NCI-H446 (cell line): ENCODE data around the gene GNG13.
"Not testable (repeated sequence)": the region's sequence is repeated elsewhere in the genome, so short reads cannot be mapped to it uniquely, and the experiment has no call there.

Experiments
- DNase-seq, 2 experiments: peaks; one replicate each; lab custom pipeline; 2025; lab: John Stamatoyannopoulos, UW

The GNG13 gene

DNA sequence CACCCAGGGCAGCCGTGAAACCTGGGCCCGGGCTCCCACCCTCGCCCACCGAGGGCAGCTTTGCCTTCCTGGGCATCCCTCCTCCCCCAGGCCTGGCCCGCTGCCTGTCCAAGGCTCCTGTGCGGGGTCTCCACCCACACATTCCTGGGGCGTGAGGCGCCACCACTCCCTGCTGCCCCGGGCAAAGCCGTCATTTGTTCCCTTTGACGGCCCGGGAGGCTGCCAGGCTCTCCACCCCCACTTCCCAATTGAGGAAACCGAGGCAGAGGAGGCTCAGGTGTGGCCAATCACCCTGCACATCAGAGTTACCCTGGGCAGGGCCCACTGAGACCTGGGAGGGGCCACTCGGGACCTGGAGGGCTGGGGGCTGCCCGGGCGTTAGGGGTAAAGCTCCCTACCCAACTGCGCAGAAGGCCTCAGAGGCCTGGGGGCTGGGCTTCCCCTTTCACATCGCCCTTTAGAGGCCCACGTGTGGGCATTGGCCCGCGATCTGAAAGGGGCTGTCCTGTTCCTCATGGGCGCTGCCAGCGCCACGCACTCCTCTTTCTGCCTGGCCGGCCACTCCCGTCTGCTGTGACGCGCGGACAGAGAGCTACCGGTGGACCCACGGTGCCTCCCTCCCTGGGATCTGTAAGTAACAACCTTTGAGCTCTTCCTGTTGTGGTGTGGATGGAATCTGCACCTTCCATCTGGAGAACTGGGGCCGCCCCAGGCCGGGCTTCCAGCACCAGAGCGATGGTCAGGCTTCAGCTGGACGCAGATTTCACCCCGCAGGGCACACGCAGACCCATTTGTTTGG, 39.8 kb downstream of the GNG13 start, which contains the start of gene MSLN:
Gene MSLN (plus strand): TSS at position 190 of the 799 bp plus-strand sequence. CDS start 1,947 bp downstream, outside the sequence.
- no peak for DNase-seq

DNA sequence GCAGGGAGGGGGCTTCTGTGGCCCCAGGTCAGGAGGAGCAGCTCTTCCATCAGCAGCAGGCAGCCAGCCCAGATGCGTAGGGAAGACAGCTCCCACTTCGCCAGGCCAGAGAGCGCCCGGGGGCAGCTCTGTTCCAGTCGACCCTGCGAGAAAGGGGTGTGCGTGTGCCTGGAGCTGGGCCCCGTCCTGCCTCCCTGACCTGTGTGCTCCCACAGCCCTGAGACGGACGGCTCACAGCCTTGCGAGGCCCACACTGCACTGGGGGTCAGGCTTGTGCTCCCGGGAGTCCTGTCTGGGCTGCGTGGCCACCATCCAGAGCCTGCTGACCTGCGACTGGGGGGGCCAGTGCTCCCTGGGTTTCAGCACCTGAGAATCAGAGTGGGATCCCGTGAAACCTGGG, 40.5 kb downstream of the GNG13 start:
- DNase-seq, result no peak

DNA sequence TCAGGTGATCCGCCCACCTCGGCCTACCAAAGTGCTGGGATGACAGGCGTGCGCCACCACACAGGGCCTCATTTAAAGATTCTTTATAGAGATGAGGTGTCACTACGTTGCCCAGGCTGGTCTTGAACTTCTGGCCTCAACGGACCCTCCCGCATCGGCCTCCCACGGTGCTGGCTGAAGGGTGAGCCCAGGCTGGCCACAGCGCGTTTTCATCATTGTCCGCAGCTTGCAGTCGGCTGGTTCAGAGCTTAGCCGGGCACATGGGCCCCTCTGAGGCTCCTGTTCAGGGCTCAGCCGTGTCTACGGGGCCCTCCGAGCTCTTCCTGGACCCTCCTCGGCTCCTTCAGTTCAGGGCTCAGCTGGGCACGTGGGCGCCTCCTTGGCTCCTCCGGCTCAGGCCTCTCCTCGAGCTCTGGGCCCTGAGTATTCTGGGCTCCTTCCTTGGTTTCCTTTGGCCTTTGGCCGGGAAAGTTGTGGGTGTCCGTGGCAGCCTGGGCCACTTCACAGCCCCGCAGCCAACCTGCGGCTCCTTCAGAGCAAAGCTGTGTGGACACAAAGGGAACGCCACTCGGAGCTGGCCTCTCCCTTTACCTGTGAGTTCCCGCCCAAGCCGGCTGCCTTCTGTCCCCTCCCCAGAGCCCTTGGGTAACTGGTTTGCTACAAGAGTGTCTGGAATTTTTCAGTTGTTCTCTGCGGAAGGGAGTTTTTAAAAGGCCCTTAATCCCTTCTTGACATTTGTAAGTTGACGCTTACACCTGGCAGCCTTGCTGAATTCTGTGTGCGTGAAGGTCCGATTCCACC, 41.2 kb downstream of the GNG13 start:
- DNase-seq, result no peak

DNA sequence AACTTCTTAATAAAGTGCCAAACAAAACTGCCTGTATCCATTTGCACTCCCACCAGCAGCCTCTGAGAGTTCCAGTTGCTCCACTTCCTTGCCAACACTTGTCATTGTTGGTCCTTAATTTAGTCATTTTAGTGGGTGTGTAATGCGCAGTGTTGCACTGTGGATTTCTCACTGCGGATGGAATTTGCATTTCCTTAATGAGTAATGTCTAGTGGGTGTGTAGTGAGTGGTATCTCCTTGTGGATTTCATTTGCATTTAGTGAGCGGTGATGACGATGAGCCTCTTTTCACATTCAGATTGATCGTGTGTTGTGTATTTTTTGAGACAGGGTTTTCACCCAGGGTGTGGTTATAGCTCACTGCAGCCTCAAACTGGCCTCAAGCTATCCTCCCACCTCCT, 44.1 kb downstream of the GNG13 start:
- no peak for DNase-seq

DNA sequence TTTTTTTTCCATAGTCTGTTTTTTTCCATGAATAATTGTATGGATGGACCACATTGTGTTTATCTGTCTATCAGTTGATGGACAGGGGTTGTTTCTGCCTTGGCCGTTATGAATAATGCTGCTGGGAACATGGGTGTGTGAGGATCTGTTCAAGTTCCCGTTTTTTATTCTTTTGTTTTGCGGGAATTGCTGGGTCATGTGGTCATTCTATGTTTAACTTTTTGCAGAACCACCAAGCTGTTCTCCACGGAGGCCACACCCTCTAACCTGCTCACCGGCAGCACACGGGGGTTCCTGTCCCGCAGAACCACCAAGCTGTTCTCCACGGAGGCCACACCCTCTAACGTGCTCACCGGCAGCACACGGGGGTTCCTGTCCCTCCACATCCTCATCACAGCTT, 45.9 kb downstream of the GNG13 start:
- DNase-seq, result no peak

DNA sequence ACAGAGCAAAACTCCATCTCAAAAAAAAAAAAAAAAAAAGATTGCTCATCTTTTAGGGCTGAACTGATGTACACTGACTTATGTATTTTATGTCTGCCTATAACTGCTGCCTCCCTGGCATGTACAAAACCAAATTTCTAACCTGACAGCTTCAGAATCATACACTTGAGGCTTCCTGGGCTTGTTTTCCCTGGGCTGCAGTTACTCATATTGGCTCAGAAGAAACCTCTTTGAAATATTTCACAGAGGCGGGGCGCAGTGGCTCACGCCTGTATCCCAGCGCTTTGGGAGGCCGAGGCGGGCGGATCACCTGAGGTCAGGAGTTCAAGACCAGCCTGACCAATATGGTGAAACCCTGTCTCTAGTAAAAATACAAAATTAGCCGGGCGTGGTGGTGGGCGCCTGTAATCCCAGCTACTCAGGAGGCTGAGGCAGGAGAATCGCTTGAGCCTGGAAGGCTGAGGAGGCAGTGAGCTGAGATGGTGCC, 46.4 kb downstream of the GNG13 start:
- not testable (repeated sequence) for DNase-seq

DNA sequence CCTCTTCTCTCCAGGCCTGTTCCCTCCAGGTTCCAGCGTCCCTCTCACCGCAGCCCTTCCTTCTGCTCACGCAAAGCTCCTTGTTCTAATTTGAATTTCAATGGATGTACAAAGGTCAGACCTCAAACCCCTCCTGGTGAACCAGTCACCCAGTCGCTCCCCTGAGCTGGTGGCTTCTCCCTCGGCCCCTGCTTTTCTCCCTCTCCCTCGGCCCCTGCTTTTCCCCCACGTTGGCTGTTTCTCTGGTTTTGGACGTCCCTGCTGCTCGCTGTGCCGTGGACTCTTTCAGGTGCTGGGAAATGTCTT, 48.6 kb downstream of the GNG13 start:
- no peak for DNase-seq

DNA sequence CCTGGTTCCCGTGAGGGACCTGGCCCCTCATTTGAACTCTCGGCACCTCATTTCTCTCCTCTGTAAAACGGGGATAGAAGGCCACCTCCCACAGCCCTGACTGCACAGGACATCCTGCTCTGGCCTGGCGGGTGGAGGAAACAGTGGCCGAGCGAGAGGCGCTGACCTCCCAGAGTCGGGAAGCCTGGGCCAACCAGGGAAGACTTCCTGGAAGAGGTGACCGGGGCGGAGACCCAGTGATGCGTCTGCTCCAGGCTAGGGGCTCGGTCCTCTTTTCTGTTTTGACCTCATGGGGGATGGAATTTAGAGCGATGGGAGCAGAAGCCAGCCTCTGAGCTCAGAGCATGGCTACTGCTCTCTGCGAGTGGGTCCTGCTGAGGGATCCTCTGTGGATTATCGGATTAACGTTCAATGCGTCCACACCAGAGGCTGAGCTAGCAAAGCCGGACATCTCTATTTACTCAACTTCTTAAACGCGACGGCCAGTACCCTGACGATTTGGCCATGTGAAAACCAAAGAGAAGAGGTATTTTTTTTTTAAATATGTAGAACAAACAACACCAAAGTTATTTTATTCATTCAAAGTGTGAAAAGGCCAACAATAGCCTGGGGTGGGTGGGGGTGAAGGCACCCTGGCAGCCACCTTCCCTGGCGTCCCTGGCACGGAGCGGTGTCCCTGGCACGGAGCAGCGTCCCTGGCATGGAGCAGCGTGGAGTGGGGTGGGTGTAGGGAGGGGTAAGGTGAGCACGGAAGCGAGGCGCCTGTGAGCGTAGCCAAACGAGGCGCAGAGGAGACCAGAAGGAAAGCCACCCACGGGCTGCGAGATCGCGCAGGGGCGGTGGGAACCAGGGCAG, 49.2 kb downstream of the GNG13 start:
- no peak for DNase-seq

DNA sequence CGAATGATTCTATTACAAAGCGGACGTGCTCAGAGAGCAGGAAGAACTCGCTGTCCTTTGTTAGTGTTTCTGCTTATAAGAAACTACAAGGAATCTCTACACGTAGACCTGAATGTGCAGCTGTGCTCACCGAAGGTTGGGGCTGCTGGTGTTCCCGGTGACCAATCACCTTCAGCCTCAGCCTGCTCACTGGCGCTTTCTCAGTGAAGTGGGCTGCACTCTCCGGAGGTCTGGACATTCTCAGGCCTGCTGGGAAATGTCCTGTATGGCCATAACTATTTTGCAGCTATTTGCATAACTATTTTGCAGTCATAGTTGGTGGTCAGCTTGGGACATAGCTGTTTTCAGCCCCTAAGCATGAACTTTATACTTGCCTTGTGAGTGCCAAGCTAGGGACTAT, 50.0 kb downstream of the GNG13 start:
- no peak for DNase-seq

DNA sequence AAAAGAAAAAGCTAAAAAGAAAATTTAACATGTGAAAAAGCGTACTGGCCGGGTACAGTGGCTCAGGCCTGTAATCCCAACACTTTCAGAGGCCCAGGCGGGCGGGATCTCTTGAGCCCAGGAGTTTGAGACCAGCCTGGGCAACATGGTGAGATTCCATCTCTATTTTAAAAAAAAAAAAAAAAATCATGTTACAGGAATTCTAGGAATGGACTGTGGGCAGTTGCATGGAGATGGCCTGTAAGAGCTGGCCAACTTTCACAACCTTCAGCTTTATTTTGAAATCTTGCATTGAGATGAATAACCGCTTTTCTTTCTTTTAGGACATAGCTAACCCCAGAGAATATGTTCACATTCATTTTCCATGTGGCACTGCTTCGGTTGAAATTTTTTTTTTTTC, 51.5 kb downstream of the GNG13 start:
- no peak for DNase-seq
